Stimulated activated CD4-positive, alpha-beta T cell treated with anti-CD3 and anti-CD28 coated beads, Interleukin-4, amount 100 ng/mL, for 4 hours (primary cell): ENCODE data around the gene SOCS6.

Experiments used
- DNase-seq, 2 experiments: peaks; one replicate each; pipeline ENCODE4 v3.0.0-alpha.2; 2020

The SOCS6 gene

GRCh38 chr18:70289351-70290312 lies 787 bp downstream of the SOCS6 start:
- DNase-seq: peak in 1 of 2 experiments; percentile 4

- DNase-seq: no peak
These were observed 1.8 kb downstream of the SOCS6 start for GRCh38 chr18:70290482-70291294.

GRCh38 chr18:70291295-70291574 lies 2.4 kb downstream of the SOCS6 start:
- DNase-seq: no peak

GRCh38 chr18:70292628-70293027 lies 3.8 kb downstream of the SOCS6 start:
- DNase-seq: no peak

- no peak for DNase-seq
These were observed 4.3 kb downstream of the SOCS6 start for GRCh38 chr18:70293166-70293565.

DNA sequence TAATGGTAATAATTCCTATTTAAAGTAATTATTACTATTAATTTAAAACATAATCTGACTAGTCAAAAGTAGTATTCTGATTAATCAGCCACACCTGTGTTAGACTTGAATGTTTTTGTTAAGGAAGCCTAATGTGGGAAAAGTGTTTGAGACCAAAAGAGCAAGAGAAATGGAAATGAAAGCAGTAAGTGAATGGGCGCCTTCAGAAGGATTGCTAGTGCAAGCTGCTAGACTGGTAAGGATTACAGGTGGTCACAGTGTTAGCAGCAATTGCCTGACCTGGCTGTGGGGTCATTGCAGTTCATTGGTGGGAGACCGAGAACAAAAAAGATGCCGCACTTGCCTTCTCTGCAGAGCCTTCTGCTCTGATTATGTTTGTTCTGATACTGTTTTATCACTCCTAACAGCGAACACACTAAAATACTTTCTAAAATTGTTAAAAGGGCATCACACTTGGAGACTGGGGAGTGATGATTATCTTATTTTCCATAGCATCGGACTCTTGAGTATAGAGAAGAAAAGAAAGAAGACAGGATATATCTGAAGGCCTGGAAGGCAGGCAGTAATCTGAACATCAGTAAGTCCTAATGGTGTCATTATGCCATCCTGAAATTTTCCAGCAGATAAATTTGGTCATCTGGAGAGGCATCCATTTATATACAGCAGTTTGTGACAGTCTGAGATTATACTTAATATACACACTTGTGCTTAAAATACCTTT lies 5.8 kb downstream of the SOCS6 start:
- DNase-seq: no peak

DNA sequence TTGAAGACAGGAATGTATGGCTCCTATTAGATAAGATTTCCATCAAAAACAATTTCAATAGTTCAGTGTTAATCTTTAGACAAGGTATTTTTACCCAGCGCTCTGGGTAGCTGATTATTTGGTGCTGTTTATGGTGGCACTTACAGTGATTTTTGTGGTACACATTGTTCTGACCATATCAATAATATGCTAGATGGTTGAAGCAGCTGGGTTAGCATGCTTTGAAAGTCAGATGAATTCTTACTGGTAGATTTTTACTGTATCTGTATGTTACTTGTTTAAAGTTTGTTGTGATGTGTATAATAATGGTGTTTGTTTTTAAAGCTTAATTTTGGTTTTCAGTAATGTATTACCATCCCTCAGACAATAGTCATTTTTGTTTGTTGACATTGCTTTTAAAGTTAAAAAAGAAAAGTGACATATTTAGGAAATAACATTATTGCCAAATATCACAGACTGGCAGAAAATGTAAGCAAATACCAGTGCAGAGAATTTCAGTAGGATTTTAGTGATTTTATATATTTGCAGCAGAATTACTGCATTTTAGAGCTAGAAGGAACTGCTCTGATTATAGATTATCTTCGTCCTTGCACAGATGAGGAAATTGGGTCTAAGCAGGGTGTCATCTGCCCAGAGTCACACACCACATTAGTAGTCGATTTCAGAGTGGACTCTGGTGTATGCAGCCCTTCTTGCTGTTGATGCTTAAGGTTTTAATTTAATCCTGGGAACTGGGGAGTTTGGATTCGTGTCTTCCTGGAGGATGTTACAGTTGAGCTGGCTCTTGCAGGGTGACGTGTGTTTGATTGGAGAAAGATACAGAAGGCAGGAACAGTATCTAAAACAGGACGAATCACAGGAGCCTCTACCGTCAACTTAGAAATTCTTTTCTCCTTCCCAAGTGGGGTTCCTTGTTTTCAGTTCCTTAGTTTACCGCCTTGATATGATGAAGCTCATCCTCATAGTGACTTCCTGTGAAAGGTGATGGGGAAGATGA lies 6.6 kb downstream of the SOCS6 start:
- no peak for DNase-seq

- no peak for DNase-seq
These were observed 7.4 kb downstream of the SOCS6 start for GRCh38 chr18:70296289-70296688.

DNA sequence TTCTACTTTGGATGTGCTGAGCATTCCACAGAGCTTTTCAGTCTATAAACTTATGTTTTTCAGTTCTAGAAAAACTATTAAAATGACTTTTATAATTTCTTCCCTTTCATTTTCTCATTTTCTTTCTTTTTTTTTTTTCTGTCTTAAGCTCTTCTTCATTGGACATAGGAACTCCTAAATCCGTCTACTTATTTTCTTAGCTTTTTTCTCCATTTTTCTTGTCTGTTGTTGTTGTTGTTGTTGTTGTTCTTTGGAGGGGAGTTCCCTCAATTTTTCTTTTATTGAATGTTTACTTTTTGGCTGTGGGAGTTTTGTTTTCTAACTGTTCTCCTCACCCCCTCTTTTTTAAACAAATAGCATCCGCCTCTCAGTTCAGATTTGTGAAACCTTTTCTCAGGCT lies 7.9 kb downstream of the SOCS6 start:
- no peak for DNase-seq

DNA sequence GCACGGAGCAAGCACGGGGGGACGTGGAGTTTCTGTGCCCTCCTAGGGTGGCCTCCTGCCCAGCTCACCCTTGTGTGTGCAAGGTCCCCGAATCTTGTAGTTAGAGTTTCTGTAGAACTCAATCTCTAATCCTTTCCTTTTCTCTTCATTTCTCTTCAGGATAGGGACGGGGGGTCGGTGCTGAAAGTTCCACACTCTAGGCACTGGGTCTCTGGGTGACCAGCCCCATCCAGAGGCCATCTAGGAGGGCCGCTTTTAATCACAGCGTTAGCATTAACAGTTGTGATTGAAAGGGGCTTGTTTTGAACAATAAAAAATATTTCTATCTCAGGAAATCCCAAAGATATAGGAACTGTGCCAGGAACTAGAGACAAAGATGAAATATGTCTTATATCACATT lies 10.5 kb downstream of the SOCS6 start:
- DNase-seq: no peak

GRCh38 chr18:70301667-70302066 lies 12.8 kb downstream of the SOCS6 start:
- no peak for DNase-seq

- no peak for DNase-seq
These were observed 19.9 kb downstream of the SOCS6 start for GRCh38 chr18:70308555-70309294.

GRCh38 chr18:70310560-70311320 lies 21.9 kb downstream of the SOCS6 start:
- DNase-seq: no peak

DNA sequence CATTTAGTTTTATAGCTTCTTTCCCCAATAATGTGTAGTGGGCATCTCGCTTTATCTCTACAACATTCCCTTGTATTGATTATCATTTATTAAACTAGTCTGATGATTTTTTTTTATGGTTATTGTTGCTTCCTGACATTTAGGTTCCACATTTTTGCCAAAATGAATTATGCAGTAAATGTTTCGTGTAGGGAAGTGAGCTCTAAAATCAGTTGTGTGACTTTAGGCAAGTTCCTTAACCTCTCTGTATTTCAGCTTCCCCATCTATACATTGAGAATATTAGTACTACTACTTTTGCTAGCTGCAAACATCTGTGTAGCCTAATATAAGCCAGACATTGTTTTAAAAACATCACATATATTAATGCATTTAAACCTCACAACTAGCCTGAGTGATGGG lies 22.9 kb downstream of the SOCS6 start:
- DNase-seq: no peak

DNA sequence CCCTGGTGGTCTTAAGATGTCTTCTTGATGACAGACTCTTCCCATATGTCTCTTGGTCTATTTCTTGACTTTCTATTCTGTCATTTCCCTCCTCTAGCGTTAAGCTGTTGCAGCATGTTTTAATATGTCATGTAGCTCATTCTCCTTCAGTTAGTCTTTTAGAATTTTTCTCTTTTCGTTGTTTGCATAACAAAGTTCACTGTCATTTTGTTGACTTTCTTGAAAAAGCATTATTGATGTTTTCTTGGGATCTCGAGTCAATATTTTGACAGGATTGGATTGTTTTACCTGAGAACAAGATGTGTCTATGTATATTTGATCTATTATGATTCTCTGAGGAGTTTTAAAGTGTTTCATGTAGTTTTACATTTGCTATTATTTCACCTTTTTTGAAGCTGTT lies 24.8 kb downstream of the SOCS6 start:
- no peak for DNase-seq

DNA sequence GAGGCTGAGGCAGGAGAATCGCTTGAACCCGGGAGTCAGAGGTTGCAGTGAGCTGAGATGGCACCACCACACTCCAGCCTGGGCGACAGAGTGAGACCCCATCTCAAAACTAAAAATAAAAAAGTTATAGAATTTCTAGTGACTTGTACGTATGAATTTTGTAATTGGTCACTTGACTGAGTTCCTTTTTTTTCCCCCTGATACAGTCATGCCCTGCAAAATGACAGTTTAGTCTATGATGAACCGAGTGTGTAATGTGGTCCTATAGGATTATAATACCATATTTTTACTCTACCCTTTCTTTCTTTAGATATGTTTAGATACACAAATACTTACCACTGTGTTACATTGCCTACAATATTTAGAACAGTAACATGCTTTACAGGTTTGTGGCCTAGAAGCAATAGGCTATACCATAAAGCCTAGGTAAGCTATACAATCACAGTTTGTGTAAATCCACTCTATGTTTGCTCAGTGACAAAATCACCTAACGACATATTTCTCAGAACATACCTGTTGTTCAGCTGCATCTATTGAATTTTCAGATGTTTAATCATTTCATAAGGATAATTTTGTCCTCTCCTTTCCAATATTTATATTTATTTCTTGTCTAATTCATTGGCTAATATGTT lies 25.4 kb downstream of the SOCS6 start:
- no peak for DNase-seq

DNA sequence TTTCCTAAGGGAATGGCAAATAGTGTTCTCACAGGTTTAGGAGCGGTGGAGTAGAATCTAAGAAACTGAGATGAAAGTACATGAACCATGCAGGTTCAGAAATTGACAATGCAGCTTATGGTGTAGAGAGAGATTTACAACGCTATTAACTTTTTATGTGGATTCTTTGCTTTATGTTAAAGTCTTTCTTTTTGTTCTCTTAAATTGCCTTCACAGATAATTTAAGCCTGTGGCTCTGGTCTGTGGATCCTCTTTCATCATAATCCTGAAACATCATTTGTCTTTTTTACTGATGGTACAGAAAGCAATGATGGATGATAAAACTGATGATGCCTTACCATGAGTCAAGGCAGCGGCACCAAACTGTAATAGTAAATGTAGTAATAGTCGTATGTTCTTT lies 30.3 kb downstream of the SOCS6 start:
- no peak for DNase-seq

DNA sequence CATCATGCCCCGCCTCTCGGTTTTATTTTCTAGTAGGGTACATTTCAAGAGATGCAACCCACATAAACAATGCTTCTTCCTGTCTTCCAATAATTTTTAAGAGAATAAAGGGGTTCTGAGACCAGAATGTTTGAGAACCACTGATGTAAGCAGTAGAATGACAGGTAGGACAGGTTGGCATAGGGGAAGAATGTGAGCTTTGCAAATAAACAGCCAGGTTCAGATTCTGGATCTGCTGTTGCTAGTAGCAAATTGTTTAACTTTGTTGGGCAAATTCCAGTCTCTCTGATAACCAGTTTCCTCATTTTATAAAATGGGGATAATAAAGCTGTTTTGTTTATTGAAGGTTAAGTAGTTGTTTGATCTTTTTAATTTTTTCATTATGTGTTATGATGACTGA lies 32.8 kb downstream of the SOCS6 start:
- no peak for DNase-seq

- no peak for DNase-seq
These were observed 33.5 kb downstream of the SOCS6 start for GRCh38 chr18:70322385-70322784.

DNA sequence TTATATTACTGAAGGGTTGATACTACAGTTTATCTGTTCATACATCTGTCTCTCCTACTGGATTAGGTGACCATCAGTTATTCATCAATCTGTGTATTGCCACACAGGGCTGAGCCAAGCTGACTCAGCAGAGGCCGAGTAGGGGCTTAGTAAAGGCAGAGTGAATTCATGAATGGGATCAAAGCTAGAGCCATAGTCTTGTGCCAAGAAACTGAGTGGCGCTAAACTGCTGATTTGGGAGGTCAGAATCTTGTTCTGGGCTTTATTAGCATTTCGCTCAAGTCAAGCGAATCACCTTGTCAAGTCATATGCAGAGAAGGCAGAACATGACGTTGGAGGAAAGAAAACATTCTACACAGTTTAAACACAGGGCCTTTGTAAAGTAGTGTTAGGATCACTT lies 34.1 kb downstream of the SOCS6 start:
- DNase-seq: no peak
